Vagina (tissue), 2 donors: Measurements from ENCODE around the gene NOL4L.

Experiments
- CTCF ChIP-seq, 3 experiments: fragments of 450-650 bp in 2 of 3; fragments of 200-600 bp in 1 of 3; sonication (generic) in 1 of 3; IDR thresholded peaks; one replicate each; pipeline ENCODE4 v1.5.1; 2017 to 2019; ENCODE audit warnings: antibody characterized with exemption in 3 of 3, mild to moderate bottlenecking in 2 of 3, moderate library complexity in 2 of 3
- POLR2A ChIP-seq, 2 donors: fragments of 450-650 bp; IDR thresholded peaks; one replicate each; pipeline ENCODE4 v1.6.1; 2017; ENCODE audit warnings: antibody characterized with exemption in 2 of 2, mild to moderate bottlenecking in 2 of 2, moderate library complexity in 2 of 2

GRCh38 chr20:32541323-32542258, 43.5 kb downstream of the NOL4L start:
- TF ChIP-seq CTCF (IDR thresholded peaks at IDR 0.05), result no peak
- TF ChIP-seq POLR2A (IDR thresholded peaks at IDR 0.05), result no peak
